Heart right ventricle (tissue), 16 donors: Measurements from ENCODE around the gene HCRTR1. TPM values are rescaled to one million over a fixed set of nuclear protein-coding genes. Genes with fewer than 3 reads are reported as not detected.

ENCODE experiments used
- ATAC-seq, 8 donors: fragments of 200-7000 bp; cut with Tn5 transposase; one replicate each; pipeline ENCODE4 v1.9.1; 2020; ENCODE audit warnings: mild to moderate bottlenecking in 8 of 8, moderate library complexity in 8 of 8, moderate number of reproducible peaks in 1 of 8
- DNase-seq, 2 donors: peaks; one replicate each; pipeline ENCODE4 v3.0.0-alpha.2; 2020
- H3K27ac ChIP-seq, 10 donors: fragments of 200-600 bp; sonication (generic) in 2 of 10; one replicate each; pipeline versions ENCODE4 v1.5.0 to v1.8.0; 2020 to 2022; ENCODE audit warnings: mild to moderate bottlenecking in 3 of 10
- H3K27me3 ChIP-seq, 7 donors: fragments of 200-600 bp; one replicate each; pipeline ENCODE4 v1.8.0; 2021 to 2022; ENCODE audit warnings: mild to moderate bottlenecking in 2 of 7
- H3K36me3 ChIP-seq, 9 donors: fragments of 200-600 bp; sonication (generic) in 1 of 9; one replicate each; pipeline versions ENCODE4 v1.5.0 to v1.8.0; 2020 to 2022; ENCODE audit warnings: mild to moderate bottlenecking in 2 of 9
- H3K4me1 ChIP-seq, 9 donors: fragments of 200-600 bp; sonication (generic) in 1 of 9; one replicate each; pipeline versions ENCODE4 v1.5.0 to v1.8.0; 2020 to 2022; ENCODE audit warnings: mild to moderate bottlenecking in 4 of 9
- H3K4me3 ChIP-seq, 10 donors: fragments of 200-600 bp; sonication (generic) in 2 of 10; one replicate each; pipeline versions ENCODE4 v1.5.0 to v1.8.0; 2020 to 2022; ENCODE audit warnings: mild to moderate bottlenecking in 7 of 10, moderate library complexity in 2 of 10
- H3K9me3 ChIP-seq, 11 donors: fragments of 200-600 bp in 10 of 11; sonication (generic) in 2 of 11; one replicate each; pipeline versions ENCODE4 v1.5.0 to v1.8.0; 2013 to 2022; ENCODE audit warnings: mild to moderate bottlenecking in 2 of 11, control low read depth in 1 of 11, moderate library complexity in 1 of 11
- CTCF ChIP-seq, 9 donors: fragments of 200-600 bp; sonication (generic) in 2 of 9; IDR thresholded peaks; one replicate each; pipeline versions ENCODE4 v1.5.0 to v1.8.0; 2021 to 2022; ENCODE audit warnings: antibody characterized with exemption in 9 of 9, mild to moderate bottlenecking in 5 of 9, moderate library complexity in 1 of 9
- WGBS, 2 donors: extraction: QIAGEN DNeasy Blood & Tissue Kit; methylation state at CpG; one replicate each; pipeline ENCODE4 v1.1.7; 2013; ENCODE audit warnings: inconsistent platforms in 1 of 2; 5-methylcytosine and 5-hydroxymethylcytosine counted together
- intact Hi-C, 10 donors: fragments of 100-400 bp; cut with DNase I; formaldehyde crosslinking; loops; one replicate each; pipeline versions ENCODE4 v1.11.1 to v1.14.2; 2022
- polyA plus RNA-seq, 2 donors: library from polyadenylated mRNA; stranded (reverse); fragments of 200-250 nt; gene quantifications; one replicate each; pipeline ENCODE4 v1.2.3, GENCODE V29; 2013
- total RNA-seq, 10 donors: library from RNA; stranded (reverse); fragmentation: NEBNext Ultra II Directional in 3 of 10; extraction: Animal tissue kit (Norgen Biotek cat#: 25700) in 3 of 10; gene quantifications; one replicate each; pipeline versions ENCODE4 v1.2.1 to v1.2.4, GENCODE V29; 2021 to 2023
- donor health status: Arrhythmogenic right ventricular cardiomyopathy.
- donor health status: ischemic (EF 13 %, LVEDD 7.1; RV severe dilation, severe dysfunction).
- donor health status: healthy with polysubstance abuse.
- donor health status: DM: no; HTN: yes; CAD: no.
- donor health status: DM: no; HTN: no; CAD: no.
- donor health status: ischemic (EF 25% LVEDD 6.9; RV normal size, moderate dysfunction).
- donor health status: ischemic (EF 25% LVEDD 5.7; RV mildly dilated, moderate dysfunction).
- donor health status: healthy.
- donor health status: DM: yes; HTN: yes; CAD: no.
- donor health status: Ischemic cardiomyopathy.
- donor health status: ischemic (EF 35%, LVEDD 5.7; RV mildly dilated, moderate dysfunction).
- donor health status: nonischemic (EF 11% LVEDD 7.7; RV severe dilation, severe dysfunction).
- donor health status: DM: yes; HTN: yes; CAD: no.
- donor health status: PGD.
- donor health status: ischemic (EF 29% LVEDD 5.4; RV normal size, mild dysfunction).
- donor health status: nonischemic (EF 23%, LVEDD 6.1; RV moderate dilation, normal function).

Gene HCRTR1
- total and polyA plus RNA-seq, 12 donors, result 0.17 to 1.5 (median 0.37) TPM; not detected in 4

- no peak for DNase-seq
- peaks cover 24 to 47% (median 35%) of the 10 kb centered on the region in 9 donors for H3K4me1 ChIP-seq
- H3K36me3 ChIP-seq, result peaks cover 0 to 16% (median 5%) of the 10 kb centered on the region in 9 donors
- no peak overlapping the region for H3K4me3 ChIP-seq
- H3K27ac ChIP-seq, result no peak overlapping the region
- no peak for TF ChIP-seq CTCF (IDR thresholded peaks at IDR 0.05)
- no peak for ATAC-seq
- WGBS, 2 donors, result 97 to 98% methylated on average over 12 of the region's 12 CpGs
- no peaks in the 10 kb centered on the region for H3K9me3 ChIP-seq
- peaks cover 0 to 8% (median 0%) of the 10 kb centered on the region in 7 donors for H3K27me3 ChIP-seq
- intact Hi-C loops, result loop anchor here in 1 of 10 donors (5.0 kb wide), 1 partner anchor 61 kb away; no protein-coding TSS in a partner anchor
Observed at GRCh38 chr1:31623365-31623764, 5.9 kb downstream of the HCRTR1 start.

DNA sequence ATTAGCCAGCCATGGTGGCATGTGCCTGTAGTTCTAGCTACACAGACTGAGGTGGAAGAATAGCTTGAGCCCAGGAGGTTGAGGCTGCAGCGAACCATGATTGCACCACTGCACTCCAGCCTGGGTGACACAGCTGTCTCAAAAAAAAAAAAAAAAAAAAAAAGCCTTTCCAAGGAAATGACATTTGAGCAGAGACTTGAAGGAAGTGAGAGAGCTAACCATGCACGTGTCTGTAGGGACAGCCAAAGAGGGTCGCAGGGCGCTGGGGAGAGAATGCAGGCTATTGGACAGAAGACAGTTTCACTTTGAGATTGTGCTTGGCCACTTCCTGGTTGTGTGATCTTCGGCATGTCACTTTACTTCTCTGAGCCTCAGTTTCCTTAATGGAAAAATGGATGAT is 6.8 kb downstream of the HCRTR1 start:
- ATAC-seq (no peak), DNase-seq (no peak)
- Histone ChIP-seq H3K27ac (no peak overlapping the region), H3K36me3 (peaks cover 0 to 26% (median 5%) of the 10 kb centered on the region in 9 donors), H3K9me3 (no peaks in the 10 kb centered on the region), H3K27me3 (no peaks in the 10 kb centered on the region), H3K4me1 (peaks cover 27 to 54% (median 41%) of the 10 kb centered on the region in 9 donors), H3K4me3 (no peak overlapping the region)
- 66 to 72% methylated on average over 5 of the region's 5 CpGs for whole genome bisulfite sequencing, 2 donors
- intact Hi-C loops, result loop anchor here in 1 of 10 donors (5.0 kb wide), 1 partner anchor 62 kb away; no protein-coding TSS in a partner anchor
- no peak for TF ChIP-seq CTCF (IDR thresholded peaks at IDR 0.05)

- Histone ChIP-seq H3K27ac (peak overlapping the region in 6 of 10 donors; percentile 23 to 95 (median 90)), H3K4me1 (peaks cover 29 to 60% (median 45%) of the 10 kb centered on the region in 9 donors), H3K9me3 (no peaks in the 10 kb centered on the region), H3K27me3 (no peaks in the 10 kb centered on the region), H3K4me3 (no peak overlapping the region), H3K36me3 (peaks cover 0 to 32% (median 10%) of the 10 kb centered on the region in 9 donors)
- no peak for DNase-seq
- 92 to 94% methylated on average over 16 of the region's 16 CpGs for WGBS, 2 donors
- TF ChIP-seq CTCF (IDR thresholded peaks at IDR 0.05), result no peak
- intact Hi-C loops, result loop anchor here in 1 of 10 donors (5.0 kb wide), 1 partner anchor 63 kb away; no protein-coding TSS in a partner anchor
- ATAC-seq, result no peak
Observed at GRCh38 chr1:31624731-31625514, 7.4 kb downstream of the HCRTR1 start.

DNA sequence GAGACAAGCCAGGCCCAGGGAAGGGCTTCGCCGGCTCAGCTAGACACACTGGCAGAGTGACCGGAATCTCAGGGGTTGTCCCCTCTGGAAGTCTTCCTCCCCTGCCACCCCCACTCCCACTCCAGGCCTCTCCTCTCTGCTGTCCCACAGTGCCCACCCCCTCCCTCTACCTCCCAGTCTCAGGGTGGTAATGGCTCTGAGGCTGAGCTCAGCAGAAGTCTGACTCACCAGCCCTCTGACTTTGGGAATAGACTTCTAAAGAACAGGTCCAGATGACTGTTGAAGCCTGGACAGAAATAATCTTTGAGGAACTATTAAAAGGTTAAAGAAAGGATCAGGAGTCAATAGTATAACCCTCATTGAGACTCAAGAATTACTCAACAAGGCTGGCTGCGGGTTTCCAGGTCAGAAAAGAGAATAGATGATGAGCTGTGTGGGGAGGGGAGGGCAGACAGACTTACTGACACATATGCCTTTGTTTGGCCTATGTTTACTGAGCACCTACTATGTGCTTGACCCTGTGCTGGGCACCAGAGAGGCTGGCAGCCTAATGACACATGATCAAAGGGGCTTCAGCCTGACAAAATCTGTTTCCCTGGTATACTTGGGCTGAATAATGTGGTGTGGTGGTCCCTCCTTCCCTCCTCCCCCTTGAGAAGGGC is 8.2 kb downstream of the HCRTR1 start:
- H3K9me3 ChIP-seq, result no peaks in the 10 kb centered on the region
- ATAC-seq (no peak), DNase-seq (no peak)
- WGBS, 2 donors, result 81 to 92% methylated on average over 4 of the region's 4 CpGs
- peaks cover 0 to 40% (median 17%) of the 10 kb centered on the region in 9 donors for H3K36me3 ChIP-seq
- H3K27me3 ChIP-seq, result no peaks in the 10 kb centered on the region
- no peak for TF ChIP-seq CTCF (IDR thresholded peaks at IDR 0.05)
- intact Hi-C loops, result no loop called here
- H3K4me3 ChIP-seq, result no peak overlapping the region
- peaks cover 30 to 68% (median 45%) of the 10 kb centered on the region in 9 donors for H3K4me1 ChIP-seq
- H3K27ac ChIP-seq, result peak overlapping the region; percentile 72 to 97 (median 90)
